Superior temporal gyrus (tissue), 1 donor: ENCODE data around the gene SPECC1.
"Not testable (repeated sequence)": the region's sequence is repeated elsewhere in the genome, so short reads cannot be mapped to it uniquely, and the experiment has no call there.

Source experiments
- DNase-seq: peaks from one replicate; pipeline ENCODE4 v3.0.0-alpha.2; 2016; ENCODE audit errors: extremely low spot score

The SPECC1 gene

DNA sequence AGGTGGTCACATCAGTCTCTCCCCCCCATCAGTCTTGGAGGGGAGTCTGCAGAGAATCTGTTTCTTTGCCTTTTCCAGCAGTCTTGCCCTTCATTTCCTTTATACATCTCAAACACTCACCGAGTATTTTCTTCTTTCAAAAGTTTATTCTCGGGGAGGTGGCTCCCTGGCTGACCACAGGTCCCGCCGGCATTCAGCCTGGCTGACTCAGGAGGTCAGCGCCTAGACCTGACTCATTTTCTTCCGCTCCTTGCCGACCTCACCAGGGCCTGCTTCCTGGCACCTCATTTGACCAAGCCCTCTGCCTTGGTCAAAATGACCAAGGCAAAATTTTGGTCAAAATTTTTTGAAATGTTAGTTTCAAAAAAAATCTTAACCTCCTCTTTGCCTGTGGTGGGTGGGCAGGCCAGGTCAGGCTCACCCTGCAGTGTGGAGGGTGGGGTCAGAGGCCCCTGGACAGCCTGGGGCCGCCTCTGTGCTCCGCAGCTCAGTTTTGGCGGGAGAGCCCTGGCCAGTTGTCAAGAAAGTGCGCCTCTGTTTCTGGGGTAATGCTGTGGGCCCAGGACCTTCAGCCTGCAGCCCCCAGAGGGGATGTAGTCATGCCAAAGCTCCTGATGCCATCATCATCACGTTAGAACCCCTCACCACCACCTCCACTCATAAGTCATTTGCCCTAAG lies 165.6 kb downstream of the SPECC1 start:
- DNase-seq = no peak

DNA sequence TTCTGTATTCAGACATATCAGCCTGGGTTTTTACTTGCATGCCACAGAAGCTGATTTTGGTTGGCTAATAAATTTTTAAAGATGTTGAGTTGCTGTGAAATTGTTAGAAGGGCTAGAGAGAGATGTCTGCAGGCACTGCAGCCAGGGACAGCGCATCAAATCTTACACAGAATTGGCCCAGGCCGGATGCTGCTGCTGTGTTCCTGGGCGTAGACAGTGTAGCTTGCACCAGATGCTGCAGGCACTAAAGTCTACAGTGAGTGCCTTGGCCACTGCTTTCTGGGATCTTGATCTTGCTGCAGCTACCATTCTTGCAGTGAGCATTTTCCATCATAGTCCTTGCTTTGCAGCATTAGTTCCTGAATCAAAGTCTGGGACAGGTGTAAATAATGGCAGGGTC lies 169.9 kb downstream of the SPECC1 start:
- no peak for DNase-seq

DNA sequence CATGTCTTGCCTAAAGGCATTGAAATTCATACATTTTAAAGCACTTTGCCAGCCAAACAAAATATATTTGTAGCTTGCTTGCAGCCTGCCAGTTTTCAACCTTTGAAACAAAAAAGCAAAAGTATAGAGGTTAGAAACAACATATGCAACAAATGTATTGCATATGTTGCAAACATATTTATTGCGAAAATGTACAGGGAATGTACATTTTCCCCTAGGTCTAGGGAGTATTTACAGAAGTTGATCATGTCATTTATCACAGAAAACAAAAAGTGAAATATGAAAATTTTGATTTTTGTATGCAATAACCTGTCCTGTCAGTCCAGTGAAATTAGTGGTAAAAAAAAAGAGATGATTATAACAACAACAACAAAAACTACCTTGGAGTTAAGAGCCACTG lies 171.5 kb downstream of the SPECC1 start:
- no peak for DNase-seq

DNA sequence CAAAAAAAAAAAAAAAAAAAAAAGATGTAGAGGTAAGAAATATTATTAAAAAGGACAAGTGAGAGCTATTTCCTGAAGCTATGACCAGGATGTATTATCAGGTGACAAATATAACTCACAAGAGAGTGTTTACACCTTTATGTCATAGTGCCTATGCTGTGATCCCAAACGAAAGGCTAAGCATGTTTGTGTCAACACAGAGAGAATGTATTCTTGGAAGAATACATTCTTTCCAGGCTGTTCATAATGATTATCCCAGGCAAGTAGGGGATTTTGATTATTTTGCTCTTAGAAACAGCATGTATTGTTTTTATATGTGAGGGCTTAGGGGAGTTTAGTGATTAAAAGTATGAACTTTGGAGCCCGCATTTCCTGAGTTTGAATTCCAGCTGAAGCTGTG lies 175.0 kb downstream of the SPECC1 start:
- no peak for DNase-seq

DNA sequence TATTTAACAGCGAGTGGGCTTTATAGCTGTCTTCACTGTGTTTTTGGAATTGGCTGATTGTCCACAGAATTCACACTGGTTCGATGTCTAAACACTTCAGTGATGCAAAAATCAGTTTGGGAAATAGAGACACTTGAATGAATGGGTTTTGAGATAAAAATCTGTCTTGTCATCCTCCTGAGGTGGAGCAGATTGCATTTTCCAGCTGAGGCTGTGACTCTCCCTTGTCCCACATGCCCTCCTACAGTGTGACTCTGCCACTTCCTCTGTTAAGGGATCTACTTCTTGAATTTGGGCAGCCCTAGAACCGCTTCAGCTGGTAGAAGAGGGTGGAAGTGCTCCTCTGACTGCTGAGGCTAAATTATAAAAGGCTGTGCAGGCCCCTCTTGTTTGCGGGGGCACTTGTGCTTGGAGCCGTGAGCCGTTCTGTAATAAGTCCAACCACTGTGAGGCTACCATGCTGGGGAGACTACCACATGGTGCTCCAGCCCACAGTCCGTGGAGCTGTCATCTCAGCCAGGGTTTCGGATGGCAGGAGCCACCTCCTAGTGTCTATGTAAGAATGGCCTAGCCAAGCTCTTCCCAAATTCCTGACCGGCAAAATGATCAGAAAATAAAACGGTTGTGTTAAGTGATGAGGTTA lies 175.9 kb downstream of the SPECC1 start:
- peak; percentile 55 for DNase-seq

DNA sequence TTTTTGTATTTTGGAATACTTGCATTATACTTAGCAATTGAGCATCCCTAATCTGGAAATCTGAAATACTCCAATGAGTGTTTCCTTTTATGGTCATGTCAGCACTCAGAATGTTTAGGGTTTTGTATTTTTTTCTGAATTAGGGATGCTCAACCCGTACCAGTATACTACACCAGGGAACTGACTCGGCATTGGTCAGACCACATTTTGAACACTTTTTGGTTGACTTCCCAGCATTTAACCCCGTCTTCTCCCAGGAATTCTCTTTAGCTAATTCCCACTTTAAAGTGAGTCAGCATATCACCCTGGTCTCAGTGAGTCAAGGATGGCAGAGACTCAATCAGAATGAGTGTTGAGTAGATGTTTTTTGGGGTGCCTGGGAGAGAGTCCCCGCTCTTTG lies 177.9 kb downstream of the SPECC1 start:
- no peak for DNase-seq

DNA sequence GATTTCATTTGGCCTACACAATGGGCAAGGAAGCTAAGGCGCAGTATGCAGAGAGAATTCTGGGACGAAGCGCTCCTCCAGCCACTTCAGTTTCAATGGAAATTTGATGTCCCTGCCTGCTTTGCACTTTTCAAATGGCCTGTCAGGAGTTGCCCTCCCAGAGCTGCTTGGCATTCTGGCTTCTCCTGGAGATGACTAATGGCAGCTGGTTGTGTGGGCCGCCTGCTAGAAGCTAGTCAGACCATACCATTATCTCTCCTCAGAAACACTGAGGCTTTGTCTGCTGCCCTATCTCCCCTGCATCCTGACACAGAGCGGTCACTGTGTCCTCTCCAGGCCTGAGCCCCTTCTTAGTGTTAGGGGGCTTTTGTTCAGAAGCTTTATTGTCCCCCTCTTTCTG lies 180.1 kb downstream of the SPECC1 start:
- DNase-seq = peak; percentile 97

DNA sequence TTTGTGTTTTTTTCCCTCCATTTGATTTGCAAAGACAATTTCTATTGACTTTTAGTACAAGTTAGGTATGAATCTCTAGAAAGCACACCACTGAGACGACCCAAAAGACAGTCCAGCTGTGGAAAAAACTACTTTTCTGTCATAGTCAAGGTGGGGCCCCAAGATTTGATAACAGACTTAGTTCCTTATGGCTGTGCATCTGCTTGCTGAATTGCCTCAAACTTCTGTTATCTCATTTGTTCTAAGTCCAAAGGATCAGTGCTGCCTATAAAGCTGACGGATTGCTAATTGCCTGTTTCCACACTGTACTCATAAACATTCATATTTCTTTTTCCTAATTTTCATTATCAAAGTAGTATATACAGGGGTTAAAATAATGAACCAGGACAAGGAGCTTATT lies 180.8 kb downstream of the SPECC1 start:
- DNase-seq = no peak

DNA sequence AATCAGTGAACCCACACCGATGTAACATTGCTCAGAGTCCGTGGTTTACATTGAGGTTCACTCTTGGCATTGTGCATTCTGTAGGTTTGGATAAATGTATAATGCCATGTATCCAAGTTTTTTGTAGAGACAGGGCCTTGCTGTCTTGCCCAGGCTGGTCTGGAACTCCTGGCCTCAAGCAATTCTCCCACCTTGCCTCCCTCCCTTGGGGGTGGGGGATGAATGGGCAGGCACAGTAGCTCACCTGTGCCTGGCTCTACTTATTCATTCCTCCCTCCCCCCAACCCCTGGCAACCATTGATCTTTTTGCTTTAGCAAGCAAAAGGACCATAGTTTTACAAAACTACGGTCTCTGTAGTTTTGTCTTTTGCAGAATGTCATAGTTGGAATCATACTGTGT lies 181.4 kb downstream of the SPECC1 start:
- DNase-seq = no peak

DNA sequence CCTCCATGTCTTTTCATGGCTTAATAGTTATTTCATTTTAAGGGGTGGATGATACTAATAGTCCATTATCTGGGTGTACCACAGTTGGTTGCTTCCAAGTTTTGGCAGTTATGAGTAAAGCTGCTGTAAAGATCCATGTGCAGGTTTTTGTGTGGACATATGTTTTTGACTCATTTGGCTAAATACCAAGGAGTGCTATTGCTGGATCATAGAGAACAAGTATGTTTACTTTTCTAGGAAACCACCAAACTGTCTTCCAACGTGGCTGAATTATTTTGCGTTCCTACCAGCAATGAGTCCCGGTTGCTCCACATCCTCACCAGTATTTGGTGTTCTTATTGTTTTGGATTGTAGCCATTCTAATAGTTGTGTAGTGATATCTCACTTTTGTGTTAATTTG lies 181.9 kb downstream of the SPECC1 start:
- DNase-seq = peak; percentile 73

DNA sequence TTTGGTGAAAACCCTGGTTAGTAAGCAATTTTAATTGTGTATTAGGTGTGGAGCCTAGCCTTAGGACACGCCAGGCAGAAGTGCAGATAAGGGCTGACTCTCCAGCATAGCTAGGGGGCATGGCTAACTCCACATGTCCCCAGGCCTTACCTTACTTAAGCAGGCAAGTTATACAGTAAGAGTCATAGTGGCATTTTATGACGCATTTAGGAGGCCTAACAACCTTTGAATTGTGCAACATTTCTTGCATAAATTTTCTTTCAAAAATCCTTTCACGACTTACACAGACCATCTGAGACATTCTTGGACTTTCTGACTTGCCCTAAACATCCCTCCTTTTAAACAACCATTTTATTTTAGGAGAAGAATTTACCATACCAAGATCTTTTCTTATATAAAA lies 187.1 kb downstream of the SPECC1 start:
- not testable (repeated sequence) for DNase-seq

DNA sequence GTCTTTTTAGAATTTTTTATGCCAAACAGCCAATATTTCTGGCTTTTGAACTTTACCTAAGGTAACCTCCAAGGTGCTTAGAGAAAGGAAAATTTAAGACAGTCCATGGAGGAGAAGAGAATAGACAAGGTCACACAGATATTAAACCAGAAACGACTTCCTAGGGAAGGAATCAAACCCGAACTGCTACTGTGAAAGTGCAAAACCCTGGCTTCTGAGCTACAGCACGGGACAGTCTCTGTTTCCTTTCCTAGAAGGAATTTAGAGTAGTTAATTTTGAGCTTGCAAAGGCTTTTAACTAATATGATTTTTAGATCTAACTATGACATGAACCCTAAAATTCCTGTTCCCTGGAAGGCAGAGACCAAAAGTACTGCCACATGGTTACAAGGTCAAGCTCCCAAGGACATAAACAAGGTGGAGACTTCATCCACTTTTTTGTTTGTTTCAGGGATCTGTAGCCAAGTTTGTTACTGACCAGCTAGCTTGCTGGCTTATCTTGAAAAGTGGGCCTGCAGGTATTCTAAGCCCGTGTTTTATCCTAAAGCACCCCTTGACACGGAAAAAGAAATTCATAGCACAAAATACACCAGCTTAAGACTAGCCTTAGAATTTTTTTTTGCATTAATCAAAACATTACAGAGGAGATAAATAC lies 188.2 kb downstream of the SPECC1 start:
- no peak for DNase-seq

DNA sequence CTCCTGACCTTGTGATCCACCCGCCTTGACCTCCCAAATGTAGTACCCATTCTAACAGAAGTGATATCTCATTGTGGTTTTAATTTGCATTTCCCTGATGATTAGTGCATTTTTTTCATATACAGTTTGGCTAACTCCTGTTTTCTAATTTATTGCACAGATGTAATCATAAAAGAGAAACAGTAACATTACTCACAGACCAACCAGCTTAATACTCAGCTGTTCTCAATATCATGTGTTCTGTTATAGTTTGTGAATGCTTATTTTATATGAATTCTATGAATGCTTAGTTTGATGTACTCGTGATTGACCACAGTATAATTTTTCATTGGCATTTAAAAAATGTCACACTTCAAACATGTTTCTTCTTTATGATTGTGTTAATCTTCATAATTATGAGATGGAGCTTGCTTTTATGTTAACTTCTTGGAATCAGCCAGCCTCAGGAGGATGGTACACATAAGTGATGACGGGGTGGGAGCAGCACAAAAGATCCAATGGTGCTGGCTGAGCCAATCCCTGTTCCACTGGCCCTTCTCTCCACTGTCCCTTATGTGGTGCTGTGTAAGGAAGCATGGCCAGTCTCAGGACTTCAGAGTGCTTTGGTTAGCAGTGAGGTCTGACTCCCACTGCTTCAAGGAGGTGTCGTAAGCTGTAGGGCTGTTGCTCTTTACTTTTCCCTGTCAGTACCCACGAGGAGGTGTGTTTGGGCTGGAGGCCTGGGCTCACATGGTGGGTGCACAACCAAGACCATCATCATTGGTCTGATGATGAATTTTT lies 191.0 kb downstream of the SPECC1 start:
- DNase-seq = no peak

DNA sequence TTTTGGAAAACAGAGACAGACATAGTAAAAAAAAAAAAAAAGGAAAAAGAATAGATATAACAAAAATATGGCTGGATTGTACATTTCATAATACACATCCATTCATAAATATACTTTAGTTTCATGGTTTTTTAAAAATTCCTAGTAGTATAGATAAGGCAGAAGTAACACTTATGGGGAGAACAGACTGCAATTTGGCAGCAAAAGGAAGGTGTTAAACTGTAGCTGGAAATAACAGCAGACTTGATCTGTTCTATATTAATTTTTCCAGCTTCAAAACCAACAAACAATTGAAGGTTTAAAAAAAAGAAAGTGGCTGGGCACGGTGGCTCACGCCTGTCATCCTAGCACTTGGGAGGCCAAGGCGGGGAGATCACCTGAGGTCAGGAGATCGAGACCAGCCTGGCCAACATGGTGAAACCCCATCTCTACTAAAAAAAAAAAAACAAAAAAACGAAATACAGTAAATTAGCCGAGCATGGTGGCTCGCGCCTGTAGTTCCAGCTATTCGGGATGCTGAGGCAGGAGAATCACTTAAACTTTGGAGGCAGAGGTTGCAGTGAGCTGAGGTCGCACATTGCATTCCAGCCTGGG lies 191.8 kb downstream of the SPECC1 start:
- DNase-seq = no peak

DNA sequence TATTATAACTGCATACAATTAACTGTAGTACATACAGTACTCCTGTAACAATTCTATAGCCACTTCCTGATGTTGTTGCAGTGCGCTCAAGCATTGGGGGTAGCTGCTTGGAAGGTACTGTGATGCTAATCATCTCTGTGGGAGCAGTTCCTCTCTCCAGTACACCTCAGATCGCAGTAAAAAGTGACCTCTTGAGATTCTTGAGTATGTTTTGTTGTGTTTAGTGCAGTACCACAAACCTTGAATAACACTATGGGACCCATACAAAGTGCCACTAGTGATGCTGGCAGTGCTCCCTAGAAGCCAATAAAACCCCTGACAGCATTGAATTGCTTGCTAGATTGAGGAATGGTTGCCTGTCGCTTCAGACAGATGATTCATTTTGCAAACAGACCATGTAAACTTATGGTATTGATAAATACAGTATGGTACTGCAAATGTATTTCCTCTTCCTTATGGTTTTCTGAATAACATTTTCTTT lies 193.0 kb downstream of the SPECC1 start:
- DNase-seq = no peak

DNA sequence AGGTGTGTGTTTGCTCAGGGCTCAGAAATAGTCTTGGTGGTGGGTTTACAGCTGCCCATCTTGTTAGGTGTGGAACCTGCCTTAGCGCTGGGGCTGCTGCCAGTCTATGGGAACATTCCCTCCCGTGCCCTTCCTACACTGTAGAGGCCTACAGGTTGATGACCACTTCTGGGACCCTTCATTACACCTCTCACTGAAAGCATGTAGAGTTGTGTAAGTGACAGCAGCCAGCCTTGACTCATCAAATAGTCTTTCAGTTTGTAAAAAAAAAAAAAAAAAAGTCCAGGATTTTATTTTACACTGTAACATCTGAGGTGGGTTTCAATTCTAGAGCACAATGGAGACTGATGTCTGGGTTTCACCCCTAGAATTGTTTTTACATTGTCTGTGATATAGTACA lies 193.9 kb downstream of the SPECC1 start:
- DNase-seq = no peak

DNA sequence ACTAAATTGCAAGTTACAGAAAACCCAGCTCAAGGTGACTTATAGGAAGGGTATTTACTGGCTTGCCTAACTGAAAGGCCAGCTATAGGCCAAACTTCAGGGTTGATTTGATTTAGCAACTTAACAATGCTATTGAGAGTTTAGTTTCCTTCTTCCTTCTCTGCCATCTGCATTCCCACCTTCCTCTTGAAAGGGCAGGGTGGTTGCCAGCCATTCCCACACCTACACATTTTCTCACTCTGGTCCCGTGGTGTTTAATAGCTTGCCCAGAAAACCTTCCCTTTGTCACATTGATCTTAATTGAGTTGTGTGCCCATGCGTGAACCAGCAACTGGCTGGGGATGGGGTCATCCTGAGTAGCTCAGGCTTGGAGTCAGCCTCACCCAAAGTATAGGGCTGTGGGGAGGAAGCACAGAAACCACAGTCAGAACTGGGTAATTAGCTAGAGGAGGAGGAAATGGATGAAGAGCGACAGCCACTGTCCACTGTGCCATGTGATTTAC lies 194.7 kb downstream of the SPECC1 start:
- no peak for DNase-seq

DNA sequence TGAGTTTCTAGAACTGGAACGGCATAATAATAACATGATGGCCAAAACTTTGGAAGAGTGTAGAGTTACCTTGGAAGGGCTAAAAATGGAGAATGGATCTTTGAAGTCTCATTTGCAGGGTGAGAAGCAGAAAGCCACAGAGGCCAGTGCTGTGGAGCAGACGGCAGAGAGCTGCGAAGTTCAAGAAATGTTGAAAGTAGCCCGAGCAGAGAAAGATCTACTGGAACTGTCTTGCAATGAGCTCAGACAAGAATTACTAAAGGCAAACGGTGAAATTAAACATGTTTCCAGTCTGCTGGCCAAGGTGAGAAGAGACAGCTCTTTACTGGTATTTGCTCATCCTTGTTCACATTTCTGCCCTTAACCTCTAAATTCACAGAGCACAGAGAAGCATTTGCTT lies 196.4 kb downstream of the SPECC1 start:
- no peak for DNase-seq

DNA sequence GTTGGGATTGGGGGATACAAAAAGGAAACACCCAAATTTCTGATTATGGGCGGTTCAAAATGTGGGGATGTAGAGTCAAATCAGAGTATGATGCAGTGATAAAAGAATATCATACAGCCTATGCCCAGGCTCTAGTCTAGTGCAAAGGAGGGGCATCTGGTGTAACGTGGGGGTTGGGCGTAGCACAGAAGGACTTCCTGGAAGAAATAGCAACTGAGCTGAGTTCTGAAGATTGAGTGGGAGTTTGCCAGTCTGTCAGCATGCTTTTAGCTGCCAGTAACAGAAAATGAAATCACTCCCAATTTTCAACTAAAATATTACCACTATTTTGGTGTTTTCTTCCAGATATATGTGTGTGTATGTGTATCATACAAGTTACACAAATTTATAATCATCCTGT lies 196.9 kb downstream of the SPECC1 start:
- no peak for DNase-seq

DNA sequence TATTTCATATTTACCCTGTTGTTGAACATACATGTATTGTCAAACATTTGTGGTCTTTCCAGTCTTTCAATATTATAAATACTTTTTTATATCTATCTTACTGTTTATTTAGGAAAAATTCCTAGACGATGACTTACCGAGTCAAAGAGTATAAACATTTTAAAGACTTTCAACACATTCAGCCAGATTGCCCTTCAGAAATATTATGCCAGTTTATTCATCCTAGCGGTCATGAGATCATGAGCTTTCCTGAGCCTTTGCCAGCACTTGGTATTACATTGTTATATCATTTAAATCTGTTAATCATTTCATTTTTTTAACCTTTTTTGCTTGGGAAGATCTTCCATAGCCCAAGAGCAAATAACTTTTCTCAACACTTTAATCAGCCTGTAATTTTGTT lies 197.4 kb downstream of the SPECC1 start:
- no peak for DNase-seq

DNA sequence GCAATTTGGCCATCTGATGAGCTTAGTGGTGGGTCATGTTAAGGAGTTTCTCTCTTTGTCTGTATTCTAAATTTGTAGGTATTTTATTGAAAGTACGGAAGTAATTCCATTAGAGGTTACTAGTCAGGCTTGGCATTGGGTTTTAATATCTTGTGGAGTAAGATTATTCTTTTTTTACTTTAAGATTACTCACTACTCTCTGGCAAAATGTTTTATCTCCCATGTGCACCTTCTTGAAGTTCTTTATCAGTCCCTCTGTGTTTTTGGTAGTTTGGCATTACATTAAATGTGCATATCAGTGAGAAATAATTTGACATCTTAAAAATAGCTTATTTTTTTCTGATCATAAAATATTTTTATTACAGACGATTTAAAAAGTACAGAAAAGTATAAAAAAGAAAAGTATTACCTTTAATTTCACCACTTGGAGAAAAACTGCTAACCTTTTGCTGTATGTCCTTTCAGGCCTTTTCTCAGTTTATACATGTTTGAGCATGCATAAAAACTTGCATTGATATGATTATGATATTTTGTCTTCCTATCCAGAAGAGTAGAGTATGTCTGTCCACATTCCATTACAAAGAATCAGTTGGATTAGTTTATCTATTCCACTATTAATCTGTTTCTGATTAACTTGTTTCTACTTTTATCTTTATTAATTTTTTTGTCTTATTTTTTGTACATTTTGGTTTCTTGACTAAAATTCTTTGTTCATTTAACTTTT lies 198.3 kb downstream of the SPECC1 start:
- no peak for DNase-seq
